K562 (cell line): ENCODE measurements around the gene MPC2. TPM values are rescaled to one million over a fixed set of nuclear protein-coding genes. Genes with fewer than 3 reads are reported as not detected.

ENCODE experiments used
- FOXK1 ChIP-seq: sonication (generic); formaldehyde crosslinking; IDR thresholded peaks from 2 replicates; pipeline ENCODE4 v1.8.0; 2022; ENCODE audit warnings: missing genetic modification reagents, mild to moderate bottlenecking, borderline replicate concordance
- HMGXB4 ChIP-seq: sonication (generic); formaldehyde crosslinking; IDR thresholded peaks from 2 replicates; pipeline ENCODE4 v1.8.1; 2023; ENCODE audit warnings: mild to moderate bottlenecking, missing genetic modification reagents
- MCM7 ChIP-seq, 2 experiments: fragments of 450-650 bp; IDR thresholded peaks; 2 replicates each; pipeline ENCODE4 v1.6.1; 2016 to 2018
- MYC ChIP-seq, 2 experiments: fragments of 250-450 bp in 1 of 2; sonication (Bioruptor Pico) in 1 of 2; IDR thresholded peaks; 2 replicates each; pipeline versions ENCODE4 v1.5.1 to v1.6.1; 2012 to 2021; ENCODE audit warnings: low read depth in 2 of 2, borderline replicate concordance in 1 of 2, improper control_type of control experiment in 1 of 2, low read length in 1 of 2, mild to moderate bottlenecking in 1 of 2, moderate library complexity in 1 of 2
- MYNN ChIP-seq, 2 experiments: sonication (generic); formaldehyde crosslinking in 1 of 2; IDR thresholded peaks; 2 replicates each; pipeline versions ENCODE4 v1.5.0 to v1.6.1; 2016 to 2020; ENCODE audit warnings: antibody characterized with exemption in 1 of 2, missing genetic modification reagents in 1 of 2
- NCOR1 ChIP-seq: fragments of 450-650 bp; IDR thresholded peaks from 2 replicates; pipeline ENCODE4 v1.6.1; 2016; ENCODE audit warnings: mild to moderate bottlenecking, moderate library complexity
- NFATC3 ChIP-seq: fragments of 450-650 bp; IDR thresholded peaks from 2 replicates; pipeline ENCODE4 v1.6.1; 2017; ENCODE audit warnings: mild to moderate bottlenecking
- RCOR1 ChIP-seq, 2 experiments: IDR thresholded peaks; 2 replicates each; pipeline ENCODE4 v1.6.1; 2012; ENCODE audit warnings: low read depth in 2 of 2, low read length in 2 of 2, borderline replicate concordance in 1 of 2, improper control_type of control experiment in 1 of 2
- TCFL5 ChIP-seq: fragments of 250-450 bp; sonication (Bioruptor Pico); conservative IDR thresholded peaks from 2 replicates; pipeline ENCODE4 v1.6.1; 2021; ENCODE audit warnings: mild to moderate bottlenecking, moderate library complexity, matching md5 sums
- THRA ChIP-seq: fragments of 450-650 bp; IDR thresholded peaks from 2 replicates; pipeline ENCODE4 v1.6.1; 2017; ENCODE audit warnings: mild to moderate bottlenecking, moderate library complexity
- THRAP3 ChIP-seq: fragments of 450-650 bp; IDR thresholded peaks from 2 replicates; pipeline ENCODE4 v1.6.1; 2016; ENCODE audit warnings: mild to moderate bottlenecking, inconsistent platforms, borderline replicate concordance
- ZFP1 ChIP-seq: fragments of 450-650 bp; formaldehyde crosslinking; IDR thresholded peaks from 2 replicates; pipeline ENCODE4 v1.4.0; 2020; ENCODE audit warnings: mild to moderate bottlenecking, mixed read lengths
- ZNF253 ChIP-seq: fragments of 250-450 bp; sonication (Bioruptor Pico); conservative IDR thresholded peaks from 2 replicates; pipeline ENCODE4 v1.6.1; 2021; ENCODE audit warnings: mild to moderate bottlenecking
- ZNF778 ChIP-seq: fragments of 450-650 bp; formaldehyde crosslinking; IDR thresholded peaks from 2 replicates; pipeline ENCODE4 v1.4.0; 2020; ENCODE audit warnings: mild to moderate bottlenecking, moderate library complexity
- polyA plus RNA-seq, 8 experiments: library from polyadenylated mRNA; depleted of rRNA in 4 of 8; stranded (reverse) in 5 of 8; unstranded in 3 of 8; fragments of >200 nt; fragmentation: Nextera tagmentation in 2 of 8; fragmentation: Illumina TruSeq in 1 of 8; extraction: Ambion mirVana in 2 of 8; extraction: Trizol in 1 of 8; gene quantifications; 2 replicates each; pipeline versions ENCODE4 v1.2.1 to v1.2.3, GENCODE V29; 2011 to 2014; ENCODE audit warnings: inconsistent platforms in 1 of 8, missing spikeins in 1 of 8
- total RNA-seq, 7 experiments: library from RNA; depleted of rRNA in 6 of 7; stranded (reverse); fragments of >200 nt in 6 of 7; fragmentation: Illumina TruSeq in 2 of 7; extraction: Trizol in 2 of 7; gene quantifications; 2 replicates each; pipeline versions ENCODE4 v1.2.1 to v1.2.3, GENCODE V29; 2011 to 2021; ENCODE audit warnings: low replicate concordance in 1 of 7
- TF ChIP-seq, protein P1 (sequence below): fragments of 250-450 bp; sonication (Bioruptor Pico); IDR thresholded peaks from 2 replicates; pipeline ENCODE4 v1.4.0; 2020
- TF ChIP-seq, protein P2 (sequence below): sonication (generic); formaldehyde crosslinking; IDR thresholded peaks from 2 replicates; pipeline ENCODE4 v1.8.1; 2023; ENCODE audit warnings: mild to moderate bottlenecking, missing genetic modification reagents

MPC2 gene
- total and polyA plus RNA-seq, 9 of the 15 experiments (the other 6 are each of a cell fraction or from before 2014, with no cell fraction given): 70.7 to 179 (median 144) TPM

DNA sequence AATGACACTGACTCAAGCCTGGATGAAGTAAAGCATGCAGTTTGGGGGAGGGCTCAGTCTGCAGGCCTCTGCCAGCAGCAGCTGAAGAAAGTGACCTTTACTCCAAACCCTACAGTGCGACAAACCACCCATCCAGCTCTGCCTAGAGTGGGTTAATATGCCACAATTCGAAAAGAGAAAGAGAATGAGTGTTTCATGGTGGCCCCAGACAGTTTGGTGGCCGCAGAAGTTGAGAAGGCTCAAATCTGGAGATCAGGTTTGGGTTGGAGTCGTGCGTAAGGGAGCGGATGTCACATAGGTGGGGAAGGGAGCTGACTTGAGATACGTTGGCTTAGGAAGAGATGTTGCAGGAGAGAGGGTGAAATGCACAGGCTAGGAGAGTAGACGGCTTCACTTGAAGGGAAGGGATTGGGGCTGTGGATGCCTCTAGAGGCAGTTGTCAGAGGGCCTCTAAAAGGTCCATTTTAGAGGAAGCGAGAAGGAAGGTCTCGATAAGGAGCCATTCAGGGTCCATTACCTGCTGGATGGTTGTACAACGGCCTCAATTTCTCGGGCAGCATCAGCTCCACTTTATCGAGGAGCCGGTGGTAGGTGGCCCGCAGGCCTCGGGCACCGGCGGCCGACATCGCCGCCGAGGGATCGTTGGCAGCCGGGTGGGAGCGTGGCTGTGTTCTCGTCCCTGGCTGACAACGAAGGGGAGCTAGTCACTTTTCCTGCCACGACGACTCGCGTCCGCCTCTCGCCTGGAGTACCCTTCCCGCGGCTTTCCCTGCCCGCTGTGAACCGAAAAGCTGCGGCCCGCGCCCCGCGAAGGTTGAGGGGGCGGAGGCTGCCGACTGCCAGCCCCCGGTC lies 1.4 kb downstream of the MPC2 start (continued):
- no peak for TF ChIP-seq RCOR1 (IDR thresholded peaks at IDR 0.05; ENCODE audit: borderline replicate concordance in 1 of 2, low read depth in 2 of 2, low read length in 2 of 2)
- TF ChIP-seq, protein P1, sequence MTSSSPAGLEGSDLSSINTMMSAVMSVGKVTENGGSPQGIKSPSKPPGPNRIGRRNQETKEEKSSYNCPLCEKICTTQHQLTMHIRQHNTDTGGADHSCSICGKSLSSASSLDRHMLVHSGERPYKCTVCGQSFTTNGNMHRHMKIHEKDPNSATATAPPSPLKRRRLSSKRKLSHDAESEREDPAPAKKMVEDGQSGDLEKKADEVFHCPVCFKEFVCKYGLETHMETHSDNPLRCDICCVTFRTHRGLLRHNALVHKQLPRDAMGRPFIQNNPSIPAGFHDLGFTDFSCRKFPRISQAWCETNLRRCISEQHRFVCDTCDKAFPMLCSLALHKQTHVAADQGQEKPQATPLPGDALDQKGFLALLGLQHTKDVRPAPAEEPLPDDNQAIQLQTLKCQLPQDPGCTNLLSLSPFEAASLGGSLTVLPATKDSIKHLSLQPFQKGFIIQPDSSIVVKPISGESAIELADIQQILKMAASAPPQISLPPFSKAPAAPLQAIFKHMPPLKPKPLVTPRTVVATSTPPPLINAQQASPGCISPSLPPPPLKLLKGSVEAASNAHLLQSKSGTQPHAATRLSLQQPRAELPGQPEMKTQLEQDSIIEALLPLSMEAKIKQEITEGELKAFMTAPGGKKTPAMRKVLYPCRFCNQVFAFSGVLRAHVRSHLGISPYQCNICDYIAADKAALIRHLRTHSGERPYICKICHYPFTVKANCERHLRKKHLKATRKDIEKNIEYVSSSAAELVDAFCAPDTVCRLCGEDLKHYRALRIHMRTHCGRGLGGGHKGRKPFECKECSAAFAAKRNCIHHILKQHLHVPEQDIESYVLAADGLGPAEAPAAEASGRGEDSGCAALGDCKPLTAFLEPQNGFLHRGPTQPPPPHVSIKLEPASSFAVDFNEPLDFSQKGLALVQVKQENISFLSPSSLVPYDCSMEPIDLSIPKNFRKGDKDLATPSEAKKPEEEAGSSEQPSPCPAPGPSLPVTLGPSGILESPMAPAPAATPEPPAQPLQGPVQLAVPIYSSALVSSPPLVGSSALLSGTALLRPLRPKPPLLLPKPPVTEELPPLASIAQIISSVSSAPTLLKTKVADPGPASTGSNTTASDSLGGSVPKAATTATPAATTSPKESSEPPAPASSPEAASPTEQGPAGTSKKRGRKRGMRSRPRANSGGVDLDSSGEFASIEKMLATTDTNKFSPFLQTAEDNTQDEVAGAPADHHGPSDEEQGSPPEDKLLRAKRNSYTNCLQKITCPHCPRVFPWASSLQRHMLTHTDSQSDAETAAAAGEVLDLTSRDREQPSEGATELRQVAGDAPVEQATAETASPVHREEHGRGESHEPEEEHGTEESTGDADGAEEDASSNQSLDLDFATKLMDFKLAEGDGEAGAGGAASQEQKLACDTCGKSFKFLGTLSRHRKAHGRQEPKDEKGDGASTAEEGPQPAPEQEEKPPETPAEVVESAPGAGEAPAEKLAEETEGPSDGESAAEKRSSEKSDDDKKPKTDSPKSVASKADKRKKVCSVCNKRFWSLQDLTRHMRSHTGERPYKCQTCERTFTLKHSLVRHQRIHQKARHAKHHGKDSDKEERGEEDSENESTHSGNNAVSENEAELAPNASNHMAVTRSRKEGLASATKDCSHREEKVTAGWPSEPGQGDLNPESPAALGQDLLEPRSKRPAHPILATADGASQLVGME (CRISPR knock-in tag): peak; percentile 85
- TF ChIP-seq THRAP3: no peak
- TF ChIP-seq ZFP1 (CRISPR knock-in tag): no peak
- TF ChIP-seq TCFL5 (CRISPR knock-in tag): no peak
- TF ChIP-seq, protein P2, sequence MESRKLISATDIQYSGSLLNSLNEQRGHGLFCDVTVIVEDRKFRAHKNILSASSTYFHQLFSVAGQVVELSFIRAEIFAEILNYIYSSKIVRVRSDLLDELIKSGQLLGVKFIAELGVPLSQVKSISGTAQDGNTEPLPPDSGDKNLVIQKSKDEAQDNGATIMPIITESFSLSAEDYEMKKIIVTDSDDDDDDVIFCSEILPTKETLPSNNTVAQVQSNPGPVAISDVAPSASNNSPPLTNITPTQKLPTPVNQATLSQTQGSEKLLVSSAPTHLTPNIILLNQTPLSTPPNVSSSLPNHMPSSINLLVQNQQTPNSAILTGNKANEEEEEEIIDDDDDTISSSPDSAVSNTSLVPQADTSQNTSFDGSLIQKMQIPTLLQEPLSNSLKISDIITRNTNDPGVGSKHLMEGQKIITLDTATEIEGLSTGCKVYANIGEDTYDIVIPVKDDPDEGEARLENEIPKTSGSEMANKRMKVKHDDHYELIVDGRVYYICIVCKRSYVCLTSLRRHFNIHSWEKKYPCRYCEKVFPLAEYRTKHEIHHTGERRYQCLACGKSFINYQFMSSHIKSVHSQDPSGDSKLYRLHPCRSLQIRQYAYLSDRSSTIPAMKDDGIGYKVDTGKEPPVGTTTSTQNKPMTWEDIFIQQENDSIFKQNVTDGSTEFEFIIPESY (CRISPR knock-in tag): no peak
- no peak for TF ChIP-seq MYC (IDR thresholded peaks at IDR 0.05; ENCODE audit: low read depth, low read length)
- TF ChIP-seq MYC (CRISPR knock-in tag; IDR thresholded peaks at IDR 0.05; ENCODE audit: borderline replicate concordance, low read depth): peak; percentile 55; the same call in 1 of the 2 replicates
- TF ChIP-seq ZNF253 (CRISPR knock-in tag): no peak
- TF ChIP-seq FOXK1: peak; percentile 85; the same call in 1 of the 2 replicates
- no peak for TF ChIP-seq MCM7 (IDR thresholded peaks at IDR 0.05)
- TF ChIP-seq NCOR1: no peak
- no peak for TF ChIP-seq HMGXB4 (CRISPR knock-in tag)
- TF ChIP-seq NFATC3: no peak
- no peak for TF ChIP-seq MYNN (IDR thresholded peaks at IDR 0.05)
- TF ChIP-seq MYNN (CRISPR knock-in tag; IDR thresholded peaks at IDR 0.05): no peak
- TF ChIP-seq THRA: no peak
- no peak for TF ChIP-seq ZNF778 (CRISPR knock-in tag)
